Stimulated activated CD8-positive, alpha-beta memory T cell treated with anti-CD3 and anti-CD28 coated beads, Interleukin-4, amount 100 ng/mL, for 1 hour (primary cell): ENCODE results near the gene BFAR.
"Not testable (repeated sequence)": the region's sequence is repeated elsewhere in the genome, so short reads cannot be mapped to it uniquely, and the experiment has no call there.

Source experiments
- DNase-seq, 2 donors: peaks; one replicate each; pipeline ENCODE4 v3.0.0-alpha.2; 2020; ENCODE audit warnings: low read depth in 2 of 2, low spot score in 1 of 2

Gene BFAR

DNA sequence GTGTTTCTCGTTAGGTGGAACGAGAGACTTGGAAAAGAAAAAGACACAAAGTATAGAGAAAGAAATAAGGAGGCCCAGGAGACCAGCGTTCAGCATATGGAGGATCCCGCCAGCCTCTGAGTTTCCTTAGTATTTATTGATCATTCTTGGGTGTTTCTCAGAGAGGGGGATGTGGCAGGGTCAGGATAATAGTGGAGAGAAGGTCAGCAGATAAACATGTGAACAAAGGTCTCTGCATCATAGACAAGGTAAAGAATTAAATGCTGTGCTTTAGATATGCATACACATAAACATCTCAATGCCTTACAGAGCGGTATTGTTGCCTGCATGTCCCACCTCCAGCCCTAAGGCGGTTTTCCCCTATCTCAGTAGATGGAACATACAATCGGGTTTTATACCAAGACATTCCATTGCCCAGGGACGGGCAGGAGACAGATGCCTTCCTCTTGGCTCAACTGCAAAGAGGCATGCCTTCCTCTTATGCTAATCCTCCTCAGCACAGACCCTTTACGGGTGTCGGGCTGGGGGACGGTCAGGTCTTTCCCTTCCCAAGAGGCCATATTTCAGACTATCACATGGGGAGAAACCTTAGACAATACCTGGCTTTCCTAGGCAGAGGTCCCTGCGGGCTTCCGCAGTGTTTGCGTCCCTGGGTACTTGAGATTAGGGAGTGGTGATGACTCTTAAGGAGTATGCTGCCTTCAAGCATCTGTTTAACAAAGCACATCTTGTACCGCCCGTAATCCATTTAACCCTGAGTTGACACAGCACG is 3.6 kb downstream of the BFAR start:
- DNase-seq: not testable (repeated sequence)

DNA sequence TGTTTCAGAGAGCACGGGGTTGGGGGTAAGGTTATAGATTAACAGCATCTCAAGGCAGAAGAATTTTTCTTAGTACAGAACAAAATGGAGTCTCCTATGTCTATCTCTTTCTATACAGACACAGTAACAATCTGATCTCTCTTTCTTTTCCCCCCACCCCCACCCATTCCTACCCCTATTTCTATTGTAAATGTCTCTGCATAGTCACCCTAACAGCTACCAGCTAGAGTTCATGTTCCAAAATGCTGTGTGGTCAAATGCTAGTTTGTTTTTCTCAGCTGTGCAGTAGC is 4.1 kb downstream of the BFAR start:
- DNase-seq: not testable (repeated sequence)

DNA sequence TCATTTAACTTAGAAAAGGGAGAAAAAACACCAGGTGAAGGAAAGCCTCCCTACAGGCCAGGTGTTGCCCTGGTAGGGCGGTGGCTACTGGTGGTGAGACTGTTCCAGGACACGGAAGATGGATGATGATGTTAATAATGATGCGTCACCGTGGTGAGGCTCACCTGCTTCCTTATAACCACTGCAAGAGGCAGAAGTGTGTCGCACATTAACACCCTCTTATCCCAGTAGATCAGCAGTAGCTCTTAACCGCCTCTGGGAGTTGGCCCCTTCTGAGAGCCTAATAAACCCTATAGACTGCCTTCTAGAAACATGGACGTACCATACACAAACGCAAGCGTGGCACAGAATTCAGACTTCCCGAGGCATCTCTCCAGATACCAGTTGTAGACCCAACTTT is 7.8 kb downstream of the BFAR start:
- DNase-seq: no peak

DNA sequence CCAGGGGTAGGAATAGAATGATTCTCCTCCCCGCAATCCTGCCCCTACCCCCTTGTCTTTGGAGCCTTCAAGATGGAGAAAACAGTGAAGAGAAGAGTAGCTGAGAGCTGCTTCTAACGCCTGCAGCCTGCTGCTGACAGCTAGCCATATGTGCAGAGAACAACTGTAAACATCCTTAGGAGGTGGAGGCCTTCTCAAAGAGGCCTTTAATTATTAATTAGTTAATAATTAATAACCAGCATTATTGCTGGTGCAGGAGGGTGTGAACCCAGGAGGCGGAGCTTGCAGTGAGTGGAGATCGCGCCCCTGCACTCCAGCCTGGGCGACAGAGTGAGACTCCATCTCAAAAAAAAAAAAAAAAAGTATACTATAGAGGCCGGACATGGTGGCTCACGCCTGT is 8.5 kb downstream of the BFAR start:
- DNase-seq: no peak

DNA sequence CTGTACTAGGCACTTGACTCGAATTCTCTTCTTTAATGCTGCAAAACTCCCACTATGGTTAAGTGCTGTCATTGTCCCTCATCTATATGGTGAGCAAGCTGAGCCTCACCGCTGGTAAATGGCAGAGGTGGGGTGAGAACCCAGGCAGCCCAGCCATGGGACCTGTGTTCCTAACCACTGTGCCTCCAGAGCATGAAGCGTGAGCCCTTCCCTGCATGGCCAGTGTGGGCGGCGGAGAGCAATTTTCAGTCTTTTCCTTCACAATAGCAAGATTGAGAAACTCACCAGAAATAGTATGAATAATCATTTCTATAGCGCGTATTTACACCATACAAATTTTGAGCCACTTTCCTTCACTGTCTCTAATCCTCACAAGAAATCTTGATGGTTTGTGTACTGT is 9.2 kb downstream of the BFAR start:
- DNase-seq: no peak

DNA sequence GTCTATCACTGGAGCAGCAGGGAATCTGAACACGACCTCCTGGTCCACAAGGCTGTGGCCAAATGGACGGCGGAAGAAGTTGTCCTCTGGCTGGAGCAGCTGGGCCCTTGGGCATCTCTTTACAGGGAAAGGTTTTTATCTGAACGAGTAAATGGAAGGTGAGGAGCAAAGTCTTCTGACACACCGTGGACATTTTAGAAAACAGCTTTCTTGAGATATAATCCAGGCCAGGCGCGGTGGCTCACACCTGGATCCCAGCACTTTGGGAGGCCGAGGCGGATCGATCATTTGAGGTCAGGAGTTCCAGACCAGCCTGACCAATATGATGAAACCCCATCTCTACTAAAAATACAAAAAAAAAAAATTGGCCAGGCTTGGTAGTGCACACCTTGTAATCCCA is 17.1 kb downstream of the BFAR start:
- DNase-seq: no peak

DNA sequence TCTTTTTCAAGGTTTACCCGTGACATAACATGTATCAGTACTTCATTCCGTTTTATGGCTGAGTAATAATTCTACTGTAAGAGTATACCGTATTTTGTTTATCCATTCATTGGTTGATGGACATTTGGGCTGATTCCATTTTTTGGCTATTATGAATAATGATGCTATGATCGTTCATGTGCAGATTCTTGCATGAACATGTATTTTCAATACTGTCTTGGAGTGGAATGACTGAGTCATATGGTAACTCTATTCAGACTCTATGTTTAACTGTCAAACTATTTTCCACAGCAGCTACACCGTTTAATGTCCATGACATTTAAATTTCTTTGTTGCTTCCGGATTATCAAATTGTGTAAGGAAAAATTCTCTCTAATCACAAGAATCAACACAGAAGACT is 17.9 kb downstream of the BFAR start:
- no peak for DNase-seq

DNA sequence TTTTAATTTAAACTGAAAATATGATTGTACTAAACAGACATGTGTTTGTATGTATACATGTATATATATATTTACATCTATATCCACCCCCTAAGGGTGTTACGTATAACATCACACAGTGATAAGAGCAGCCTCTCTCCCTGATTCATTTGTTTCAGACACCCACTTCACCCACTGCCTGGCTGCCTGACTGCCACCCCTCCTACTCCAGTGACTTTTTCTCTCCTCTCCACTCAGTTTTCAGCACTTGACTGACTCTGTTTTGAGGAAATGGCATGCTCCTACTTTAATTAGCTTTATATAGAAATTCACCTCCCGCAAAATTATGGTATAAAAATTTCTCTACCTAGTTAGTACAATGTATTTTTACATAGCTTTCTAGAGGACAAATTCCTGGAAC is 20.0 kb downstream of the BFAR start:
- DNase-seq: no peak

DNA sequence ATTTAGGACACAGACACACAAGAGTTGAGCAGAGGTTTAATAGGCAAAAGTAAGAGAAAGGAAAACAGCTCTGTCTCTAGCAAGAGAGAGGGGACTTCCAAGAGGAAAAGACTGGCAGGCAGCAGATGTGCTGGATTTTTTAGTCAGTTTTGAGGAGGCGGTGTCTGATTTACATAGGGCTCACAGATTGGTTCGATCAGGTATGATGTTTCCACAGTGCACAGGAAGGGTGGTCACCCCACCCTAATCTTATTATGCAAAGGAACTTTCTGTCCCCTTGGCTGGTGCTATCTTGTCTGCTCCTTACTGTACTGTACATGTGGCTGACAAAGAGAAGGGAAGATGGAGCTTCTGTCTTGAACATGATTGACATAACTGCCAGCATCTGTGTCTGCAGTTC is 25.3 kb downstream of the BFAR start:
- DNase-seq: no peak

DNA sequence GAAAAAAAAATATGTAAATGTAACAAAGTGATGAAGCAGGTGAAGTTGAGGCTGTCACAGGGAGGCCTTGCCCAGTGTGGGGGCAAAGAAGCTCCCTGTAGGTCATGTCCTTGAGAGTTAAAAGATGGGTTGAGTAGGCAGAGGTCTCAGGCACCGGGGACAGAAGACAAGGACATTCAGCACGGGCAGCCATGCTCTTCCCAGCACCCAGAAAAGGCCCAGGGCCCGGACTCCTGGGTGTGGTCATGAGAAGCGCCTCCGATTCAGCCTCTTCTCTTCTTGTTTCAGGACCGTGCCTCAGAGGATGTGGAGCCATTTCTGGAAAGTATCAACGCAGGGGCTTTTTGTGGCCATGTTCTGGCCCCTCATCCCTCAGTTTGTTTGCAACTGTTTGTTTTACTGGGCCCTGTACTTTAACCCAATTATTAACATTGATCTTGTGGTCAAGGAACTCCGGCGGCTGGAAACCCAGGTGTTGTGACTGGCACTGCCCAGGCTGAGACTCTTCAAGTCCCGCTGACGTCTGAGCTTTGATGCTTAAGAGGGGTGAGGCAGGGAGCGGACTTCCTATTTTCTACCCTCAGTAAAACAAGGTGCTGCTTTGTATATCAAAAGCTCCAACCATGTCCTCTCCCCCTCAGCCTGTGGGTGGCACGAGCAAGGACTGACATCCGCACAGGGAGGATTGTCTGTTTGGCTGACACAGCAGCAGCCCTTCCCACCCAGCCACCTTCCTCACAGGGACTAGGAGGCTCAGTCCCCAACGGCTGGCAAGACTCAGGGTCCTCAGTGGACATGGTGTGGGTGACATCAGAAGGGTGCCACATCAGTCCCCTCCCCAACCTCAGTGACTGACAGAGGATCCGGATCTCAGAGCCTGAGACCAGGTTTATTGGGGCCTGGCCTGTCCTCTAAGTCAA is 34.9 kb downstream of the BFAR start:
- no peak for DNase-seq

DNA sequence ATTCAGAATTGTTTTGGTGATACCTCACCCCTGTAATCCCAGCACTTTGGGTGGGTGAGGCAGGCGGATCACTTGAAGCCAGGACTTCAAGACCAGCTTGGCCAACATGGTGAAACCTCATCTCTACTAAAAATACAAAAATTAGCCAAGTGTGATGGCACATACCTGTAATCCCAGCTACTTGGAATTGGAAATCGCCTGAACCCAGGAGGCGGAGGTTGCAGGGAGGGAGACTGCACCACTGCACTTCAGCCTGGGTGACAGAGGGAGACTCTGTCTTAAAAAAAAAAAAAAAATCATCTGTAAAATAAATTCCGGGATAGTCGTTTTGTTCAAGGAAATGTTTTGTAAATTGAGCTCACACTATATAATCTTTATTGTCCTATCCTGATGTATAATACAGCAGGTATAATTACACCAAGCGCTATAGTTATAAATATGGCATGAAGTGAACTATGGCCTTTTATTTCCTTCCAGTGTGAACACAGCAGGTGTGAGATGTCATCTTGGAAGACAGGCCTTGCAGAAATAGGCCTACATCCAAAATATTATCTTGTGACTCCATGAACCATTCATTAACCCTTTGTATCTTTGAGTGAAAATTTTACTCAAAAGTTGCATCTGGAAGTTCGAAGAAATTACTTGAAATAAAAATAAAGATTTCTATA is 35.9 kb downstream of the BFAR start:
- no peak for DNase-seq

DNA sequence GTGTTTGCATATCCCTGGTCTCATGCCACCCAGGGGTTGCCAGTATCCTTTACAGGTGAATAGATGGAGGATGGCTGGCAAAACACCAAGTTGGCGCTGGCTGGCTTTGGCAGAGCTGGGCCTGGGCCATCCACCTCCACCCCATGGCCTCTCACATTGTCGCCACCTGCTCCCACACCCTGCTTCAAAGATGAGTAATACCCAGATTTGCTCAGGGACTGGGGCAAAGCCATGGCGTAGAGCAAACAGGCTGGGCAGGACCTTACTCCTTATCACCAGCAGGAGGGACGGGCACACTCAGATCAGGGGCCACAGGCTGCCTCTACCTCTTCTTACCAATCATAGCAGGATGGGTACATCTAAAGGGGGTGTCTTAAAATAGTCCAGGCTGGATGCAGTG is 37.0 kb downstream of the BFAR start:
- no peak for DNase-seq

DNA sequence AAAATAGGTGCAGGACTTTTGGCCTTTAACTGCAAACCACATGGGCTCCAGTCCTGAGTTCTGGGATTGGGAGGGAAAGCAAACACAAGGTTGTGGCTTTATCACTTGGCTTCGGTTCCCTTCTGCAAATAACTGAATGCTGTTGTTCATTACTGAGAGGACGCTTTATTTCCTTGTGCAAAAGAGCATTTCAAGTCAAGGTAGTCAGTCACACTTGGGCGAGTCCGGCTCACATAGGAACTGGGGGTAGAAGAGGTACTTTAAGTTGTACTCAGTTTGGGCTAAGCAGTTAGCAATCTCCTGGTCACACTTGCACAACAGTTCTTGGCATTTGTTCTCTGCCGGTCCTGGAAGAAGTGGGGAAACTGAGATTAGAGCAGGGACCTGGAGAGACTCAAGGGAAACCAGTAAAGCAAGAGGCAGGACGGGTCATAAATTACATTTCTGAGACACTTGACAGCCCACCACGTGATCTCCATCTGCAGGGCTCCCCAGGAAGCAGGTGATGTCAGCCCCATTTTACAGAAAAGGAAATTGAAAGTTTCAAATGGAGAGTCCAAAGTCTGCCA is 39.7 kb downstream of the BFAR start:
- no peak for DNase-seq

DNA sequence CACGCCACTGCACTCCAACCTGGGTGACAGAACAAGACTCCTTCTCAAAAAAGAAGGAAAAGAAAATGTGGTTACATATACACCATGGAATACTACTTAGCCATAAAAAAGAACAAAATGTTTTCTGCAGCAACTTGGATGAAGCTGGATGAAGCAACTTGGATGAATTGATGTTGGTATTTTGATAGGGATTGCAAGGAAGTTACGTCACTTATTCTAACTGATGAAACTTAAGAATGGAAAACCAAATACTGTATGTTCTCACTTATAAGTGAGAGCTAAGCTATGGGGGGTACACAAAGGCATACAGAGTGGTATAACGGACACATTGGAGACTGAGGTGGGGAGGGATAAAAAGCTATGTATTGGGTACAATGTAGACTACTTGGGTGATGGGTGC is 43.9 kb downstream of the BFAR start:
- no peak for DNase-seq

DNA sequence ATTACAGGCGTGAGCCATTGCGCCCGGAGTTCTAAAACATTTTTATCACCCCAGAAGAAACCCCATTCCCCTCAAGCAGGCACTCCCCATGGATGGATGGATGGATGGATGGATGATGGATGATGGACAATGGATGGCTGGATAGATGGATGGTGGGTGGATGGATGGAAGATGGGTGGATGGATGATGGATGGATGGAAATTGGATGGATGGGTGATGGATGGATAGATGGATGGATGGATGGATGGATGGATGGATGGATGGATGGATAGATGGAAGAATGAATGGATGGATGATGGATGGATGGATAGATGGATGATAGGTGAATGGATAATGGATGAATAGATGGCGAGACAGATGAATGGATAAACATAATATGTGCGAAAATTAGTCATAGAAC is 44.9 kb downstream of the BFAR start:
- DNase-seq: no peak

DNA sequence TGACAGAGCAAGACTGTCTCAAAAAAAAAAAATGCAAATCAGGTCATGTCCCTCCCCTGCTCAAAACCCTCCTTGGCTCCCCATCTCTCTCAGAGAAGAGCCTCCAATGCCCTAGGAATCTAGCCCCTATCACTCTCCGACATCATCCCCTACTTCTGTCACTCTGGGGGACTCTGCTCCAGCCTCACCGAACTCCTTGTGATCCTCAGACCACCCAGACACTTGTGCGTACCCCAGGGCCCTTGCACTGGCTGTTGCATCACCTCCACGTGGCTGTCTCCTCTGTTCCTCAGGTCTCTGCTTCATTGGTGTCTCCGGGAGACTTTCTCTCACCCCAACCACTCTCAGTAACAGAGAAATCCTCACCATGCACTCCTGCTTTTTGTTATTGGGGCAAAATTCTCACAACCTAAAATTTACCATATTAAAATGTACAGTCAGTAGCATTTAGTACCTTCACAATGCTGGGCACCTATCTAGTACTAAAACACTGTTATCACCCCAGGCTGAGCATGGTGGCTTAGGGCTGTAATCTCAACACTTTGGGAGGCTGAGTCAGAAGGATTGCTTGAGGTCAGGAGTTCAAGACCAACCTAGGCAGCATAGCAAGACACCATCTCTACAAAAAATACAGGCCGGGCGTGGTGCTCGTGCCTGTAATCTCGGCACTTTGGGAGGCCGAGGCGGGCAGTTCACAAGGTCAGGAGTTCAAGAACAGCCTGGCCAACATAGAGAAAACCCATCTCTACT is 46.2 kb downstream of the BFAR start:
- DNase-seq: no peak

DNA sequence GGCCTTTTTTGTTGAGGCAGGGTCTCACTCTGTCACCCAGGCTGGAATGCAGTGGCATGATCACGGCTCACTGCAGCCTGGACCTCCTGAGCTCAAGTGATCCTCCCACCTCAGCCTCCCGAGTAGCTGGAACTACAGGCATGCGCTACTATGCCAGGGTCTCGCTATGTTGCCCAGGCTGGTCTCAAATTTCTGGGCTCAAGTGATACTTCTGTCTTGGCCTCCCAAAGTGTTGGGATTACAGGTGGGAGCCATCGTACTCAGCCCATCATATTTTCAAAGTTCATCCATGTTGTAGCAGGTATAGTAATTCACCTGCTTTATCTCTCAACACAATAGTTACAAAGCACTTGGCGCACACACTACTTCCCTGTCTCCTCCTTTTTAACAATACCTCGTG is 47.6 kb downstream of the BFAR start:
- not testable (repeated sequence) for DNase-seq

DNA sequence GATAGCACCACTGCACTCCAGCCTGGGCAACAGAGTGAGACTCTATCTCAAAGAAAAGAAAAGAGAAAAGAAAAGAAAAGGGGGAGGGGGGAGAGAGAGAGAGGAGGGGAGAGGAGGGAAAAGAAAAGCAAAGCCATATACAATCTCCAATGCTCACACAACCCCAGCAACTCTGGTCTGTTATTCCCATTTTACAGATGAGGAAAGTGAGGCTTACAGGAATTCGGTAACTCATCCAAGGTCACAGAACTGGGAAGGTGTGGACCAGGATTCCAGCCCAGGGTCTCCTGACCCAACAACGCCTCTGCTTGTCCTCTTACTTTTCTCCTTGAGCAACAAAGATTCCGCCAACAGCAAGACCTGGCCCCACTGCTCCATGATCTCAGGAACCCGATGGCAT is 48.4 kb downstream of the BFAR start:
- no peak for DNase-seq

DNA sequence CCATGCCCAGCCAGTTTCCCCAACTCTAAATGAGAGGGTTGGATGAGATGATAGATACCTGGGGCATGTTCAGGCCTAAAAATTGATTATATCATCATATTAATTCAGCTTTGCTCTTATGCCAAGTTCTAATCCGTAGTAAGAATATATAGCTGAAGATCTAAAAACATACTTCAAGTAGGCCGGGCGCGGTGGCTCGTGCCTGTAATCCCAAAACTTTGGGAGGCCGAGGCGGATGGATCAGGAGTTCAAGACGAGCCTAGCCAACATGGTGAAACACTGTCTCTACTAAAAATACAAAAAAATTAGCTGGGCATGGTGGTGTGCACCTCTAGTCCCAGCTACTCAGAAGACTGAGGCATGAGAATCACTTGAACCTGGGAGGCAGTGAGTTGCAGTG is 49.4 kb downstream of the BFAR start:
- no peak for DNase-seq

DNA sequence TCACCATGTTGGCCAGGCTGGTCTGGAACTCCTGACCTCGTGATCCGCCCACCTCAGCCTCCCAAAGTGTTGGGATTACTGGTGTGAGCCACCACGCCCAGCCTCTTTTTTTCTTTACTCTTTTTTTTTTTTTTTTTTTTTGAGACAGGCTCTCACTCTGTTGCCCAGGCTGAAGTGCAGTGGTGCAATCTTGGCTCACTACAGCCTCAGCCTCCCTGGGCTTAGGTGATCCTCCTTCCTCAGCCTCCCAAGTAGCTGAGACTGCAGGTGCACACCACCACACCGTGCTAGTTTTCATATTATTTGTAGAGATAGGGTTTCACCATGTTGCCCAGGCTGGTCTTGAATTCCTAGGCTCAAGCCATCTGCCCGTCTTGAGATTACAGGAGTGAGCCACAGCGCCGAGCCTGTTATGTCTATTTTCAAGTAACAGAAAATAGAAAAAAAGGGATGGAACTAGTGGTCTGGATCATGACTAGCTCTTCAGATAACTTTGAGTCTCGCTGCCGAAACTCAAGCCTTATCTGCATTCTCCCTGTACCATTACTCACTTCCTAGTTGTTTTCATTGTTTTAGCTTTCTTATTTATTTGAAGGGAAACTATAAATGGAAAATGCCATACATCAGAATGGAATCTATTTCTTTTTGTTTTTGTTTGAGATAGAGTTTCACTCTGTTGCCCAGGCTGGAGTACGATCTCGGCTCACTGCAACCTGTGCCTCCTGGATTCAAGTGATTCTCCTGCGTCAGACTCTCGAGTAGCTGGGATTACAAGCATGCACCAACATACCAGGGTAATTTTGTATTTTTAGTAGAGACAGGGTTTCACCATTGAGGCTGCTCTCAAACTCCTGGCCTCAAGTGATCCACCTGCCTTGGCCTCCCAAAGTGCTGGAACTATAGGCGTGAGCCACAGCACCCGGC is 53.4 kb downstream of the BFAR start:
- DNase-seq: not testable (repeated sequence)
